Muscle layer of duodenum (tissue), 2 donors: ENCODE data around the gene CFAP46.
"Not testable (repeated sequence)": the region's sequence is repeated elsewhere in the genome, so short reads cannot be mapped to it uniquely, and the experiment has no call there.

Experiments used
- H3K27ac ChIP-seq: one replicate; pipeline ENCODE4 v1.7.0; 2013; ENCODE audit warnings: mild to moderate bottlenecking, low read length
- H3K27me3 ChIP-seq: one replicate; pipeline ENCODE4 v1.7.0; 2013; ENCODE audit warnings: low read depth, mild to moderate bottlenecking, control low read depth, low read length
- H3K36me3 ChIP-seq, 2 donors: one replicate each; pipeline ENCODE4 v1.7.0; 2013; ENCODE audit warnings: low read length in 2 of 2, control low read depth in 1 of 2, mild to moderate bottlenecking in 1 of 2; ENCODE audit not compliant: insufficient read depth in 2 of 2, control insufficient read depth in 1 of 2
- H3K4me1 ChIP-seq, 2 donors: one replicate each; pipeline ENCODE4 v1.7.0; 2013; ENCODE audit warnings: low read length in 2 of 2, mild to moderate bottlenecking in 2 of 2, control low read depth in 1 of 2, moderate library complexity in 1 of 2; ENCODE audit not compliant: insufficient read depth in 2 of 2, control insufficient read depth in 1 of 2
- H3K4me3 ChIP-seq, 2 donors: one replicate each; pipeline ENCODE4 v1.7.0; 2013; ENCODE audit warnings: low read length in 2 of 2, low read depth in 1 of 2, mild to moderate bottlenecking in 1 of 2
- H3K9me3 ChIP-seq, 2 donors: one replicate each; pipeline ENCODE4 v1.7.0; 2013; ENCODE audit warnings: low read length in 2 of 2, control low read depth in 1 of 2, mild to moderate bottlenecking in 1 of 2; ENCODE audit not compliant: control insufficient read depth in 1 of 2
- donor health status: healthy.

CFAP46 gene

DNA sequence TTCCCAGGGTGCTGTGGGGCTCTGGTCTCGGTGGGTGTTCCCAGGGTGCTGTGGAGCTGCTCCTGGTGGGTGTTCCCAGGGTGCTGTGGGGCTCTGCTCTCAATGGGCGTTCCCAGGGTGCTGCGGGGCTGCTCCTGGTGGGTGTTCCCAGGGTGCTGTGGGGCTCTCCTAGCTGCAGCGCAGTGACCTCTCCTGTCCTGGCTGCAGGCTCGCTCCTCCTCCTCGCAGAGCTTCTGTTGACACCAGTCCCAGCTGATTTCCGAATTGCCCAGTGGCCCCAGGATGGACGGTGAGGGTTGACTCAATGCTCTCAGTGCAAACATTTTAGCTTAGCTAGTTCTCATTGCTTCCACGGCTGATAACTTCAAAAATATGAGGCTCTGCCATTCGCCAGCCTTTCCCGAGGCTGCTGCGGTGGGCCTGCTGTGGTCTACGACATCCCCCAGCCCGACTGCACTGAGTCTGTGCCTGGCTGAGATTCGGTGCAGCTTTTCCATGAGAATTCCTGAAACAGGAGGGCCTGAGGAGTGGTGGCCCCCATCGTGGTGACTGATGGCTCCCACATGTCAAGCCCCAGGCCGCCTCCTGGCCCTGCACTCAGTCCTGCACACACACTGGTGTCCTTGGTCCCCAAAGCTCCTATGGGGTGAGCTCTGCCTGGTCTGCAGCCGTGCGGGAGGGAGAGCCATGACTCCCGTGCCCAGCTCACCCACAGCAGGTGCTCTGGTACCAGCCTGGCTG, 98.1 kb downstream of the CFAP46 start:
- Histone ChIP-seq H3K27me3 (peaks cover 6% of the 10 kb centered on the region), H3K27ac (no peak overlapping the region)

DNA sequence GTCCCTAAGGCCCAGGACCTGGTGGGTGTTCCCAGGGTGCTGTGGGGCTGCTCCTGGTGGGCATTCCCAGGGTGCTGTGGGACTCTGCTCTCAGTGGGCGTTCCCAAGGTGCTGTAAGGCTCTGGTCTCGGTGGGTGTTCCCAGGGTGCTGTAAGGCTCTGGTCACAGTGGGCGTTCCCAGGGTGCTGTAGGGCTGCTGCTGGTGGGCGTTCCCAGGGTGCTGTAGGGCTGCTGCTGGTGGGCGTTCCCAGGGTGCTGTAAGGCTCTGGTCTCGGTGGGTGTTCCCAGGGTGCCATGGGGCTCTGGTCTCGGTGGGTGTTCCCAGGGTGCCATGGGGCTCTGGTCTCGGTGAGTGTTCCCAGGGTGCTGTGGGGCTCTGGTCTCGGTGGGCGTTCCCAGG, 99.1 kb downstream of the CFAP46 start:
- H3K9me3 ChIP-seq: peaks cover 9 to 19% of the 10 kb centered on the region in 2 donors
- not testable (repeated sequence) for H3K27ac ChIP-seq, H3K4me1 ChIP-seq, H3K36me3 ChIP-seq, H3K27me3 ChIP-seq, H3K4me3 ChIP-seq

More for the DNA sequence above, 98.1 kb downstream of the CFAP46 start:
- peaks cover 9 to 19% of the 10 kb centered on the region in 2 donors for H3K9me3 ChIP-seq
- H3K4me3 ChIP-seq: no peak overlapping the region
- H3K36me3 ChIP-seq: no peaks in the 10 kb centered on the region
- H3K4me1 ChIP-seq: peaks cover 0 to 9% of the 10 kb centered on the region in 2 donors

DNA sequence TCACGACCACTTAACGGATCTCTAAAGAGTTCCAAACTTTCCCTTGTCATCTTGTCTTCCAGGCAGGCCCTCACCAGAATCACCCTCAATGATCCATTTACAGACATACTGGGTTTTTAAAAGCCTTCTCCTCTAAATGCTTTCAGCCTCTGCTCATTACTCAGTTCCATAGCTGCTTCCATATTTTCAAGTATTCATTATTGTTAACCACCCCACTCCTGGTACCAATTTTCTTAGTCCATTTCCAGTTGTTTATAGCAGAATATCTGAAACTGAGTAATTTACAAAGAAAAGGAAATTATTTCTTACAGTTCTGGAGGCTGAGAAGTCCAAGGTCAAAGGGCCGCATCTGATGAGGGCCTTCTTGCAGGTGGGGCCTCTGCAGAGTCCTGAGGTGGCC, 100.0 kb downstream of the CFAP46 start:
- no peaks in the 10 kb centered on the region for H3K36me3 ChIP-seq
- H3K4me1 ChIP-seq: peaks cover 0 to 2% of the 10 kb centered on the region in 2 donors
- H3K27ac ChIP-seq: no peak overlapping the region
- no peaks in the 10 kb centered on the region for H3K27me3 ChIP-seq
- peaks cover 9 to 19% of the 10 kb centered on the region in 2 donors for H3K9me3 ChIP-seq
- H3K4me3 ChIP-seq: no peak overlapping the region

DNA sequence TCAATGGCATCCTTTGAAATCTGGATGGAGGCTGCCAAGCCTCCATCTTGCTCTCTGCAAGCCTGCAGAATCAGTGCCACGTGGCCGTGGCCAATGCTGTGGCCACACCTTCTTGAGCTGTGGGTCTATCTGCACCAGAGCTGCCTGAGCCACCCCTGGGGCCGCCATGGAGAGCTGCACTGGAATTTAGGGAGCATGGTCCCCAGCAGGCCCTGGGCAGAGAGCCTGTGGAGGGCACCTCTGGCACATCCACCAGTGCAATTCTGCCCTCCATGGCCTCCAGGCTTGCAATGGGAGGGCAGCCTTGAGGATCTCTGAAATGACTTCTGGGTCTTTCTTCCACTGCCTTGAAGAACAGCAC, 100.8 kb downstream of the CFAP46 start:
- Histone ChIP-seq H3K27ac (no peak overlapping the region), H3K36me3 (no peaks in the 10 kb centered on the region), H3K4me3 (no peak overlapping the region), H3K9me3 (peaks cover 9 to 19% of the 10 kb centered on the region in 2 donors), H3K4me1 (peaks cover 0 to 3% of the 10 kb centered on the region in 2 donors), H3K27me3 (no peaks in the 10 kb centered on the region)

GRCh38 chr10:132840698-132841614, 101.4 kb downstream of the CFAP46 start:
- H3K4me3 ChIP-seq: no peak overlapping the region
- peaks cover 9 to 19% of the 10 kb centered on the region in 2 donors for H3K9me3 ChIP-seq
- no peaks in the 10 kb centered on the region for H3K36me3 ChIP-seq
- peaks cover 0 to 7% of the 10 kb centered on the region in 2 donors for H3K4me1 ChIP-seq
- no peaks in the 10 kb centered on the region for H3K27me3 ChIP-seq
- no peak overlapping the region for H3K27ac ChIP-seq

DNA sequence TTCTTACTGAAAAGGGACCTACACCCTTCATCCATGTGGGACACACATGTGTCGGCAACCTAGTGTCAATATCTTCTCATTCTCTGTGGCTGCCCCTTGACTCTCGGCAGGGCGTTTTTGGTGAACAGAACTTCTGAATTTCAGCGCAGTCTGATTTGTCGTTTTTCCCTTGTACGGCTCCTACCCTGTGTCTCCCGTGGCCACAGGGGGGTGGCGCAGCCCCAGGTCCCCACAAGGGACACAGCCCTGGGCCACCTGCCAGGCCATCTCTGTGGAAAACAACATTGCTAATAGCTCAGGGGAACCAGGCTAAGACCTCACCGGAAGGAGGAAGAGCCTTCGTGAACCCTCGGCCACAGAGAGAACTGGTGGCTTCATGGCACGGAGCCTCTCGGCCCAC, 103.3 kb downstream of the CFAP46 start:
- Histone ChIP-seq H3K4me3 (no peak overlapping the region), H3K27me3 (peaks cover 3% of the 10 kb centered on the region), H3K9me3 (peaks cover 9 to 19% of the 10 kb centered on the region in 2 donors), H3K36me3 (no peaks in the 10 kb centered on the region), H3K27ac (no peak overlapping the region), H3K4me1 (peaks cover 0 to 7% of the 10 kb centered on the region in 2 donors)

DNA sequence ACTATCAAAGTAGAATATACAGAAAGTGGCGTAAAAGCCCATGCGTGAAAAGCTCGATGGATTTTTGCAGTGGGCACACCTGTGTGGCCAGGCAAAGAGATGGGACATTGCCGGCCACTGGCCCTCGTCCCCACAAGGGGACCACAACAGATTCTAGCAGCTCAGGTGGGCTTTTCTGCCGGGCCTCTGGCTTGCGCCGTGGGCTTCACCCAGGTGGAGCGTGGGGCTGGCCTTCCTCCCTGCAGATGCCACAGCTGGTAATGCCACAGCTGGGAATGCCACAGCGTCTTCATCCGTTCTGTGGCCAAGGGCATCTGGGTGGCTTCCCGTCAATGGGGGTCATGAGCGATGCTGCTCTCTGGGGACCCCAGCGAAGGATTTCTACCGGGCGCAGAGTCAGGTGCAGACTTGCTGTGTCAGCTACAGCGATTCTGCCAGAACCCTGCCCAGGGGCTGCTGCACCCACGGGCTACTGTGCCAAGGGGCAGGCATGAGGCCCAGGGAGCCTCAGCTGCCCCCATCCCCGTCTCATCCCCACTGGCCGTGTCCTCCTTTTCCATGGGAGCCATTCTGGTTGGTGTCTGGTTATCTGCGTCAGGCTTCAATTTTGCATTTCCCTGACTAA, 103.9 kb downstream of the CFAP46 start:
- H3K27me3 ChIP-seq: peaks cover 3% of the 10 kb centered on the region
- H3K27ac ChIP-seq: no peak overlapping the region
- H3K9me3 ChIP-seq: peaks cover 9 to 19% of the 10 kb centered on the region in 2 donors
- H3K36me3 ChIP-seq: no peaks in the 10 kb centered on the region
- H3K4me1 ChIP-seq: peaks cover 0 to 7% of the 10 kb centered on the region in 2 donors
- no peak overlapping the region for H3K4me3 ChIP-seq

DNA sequence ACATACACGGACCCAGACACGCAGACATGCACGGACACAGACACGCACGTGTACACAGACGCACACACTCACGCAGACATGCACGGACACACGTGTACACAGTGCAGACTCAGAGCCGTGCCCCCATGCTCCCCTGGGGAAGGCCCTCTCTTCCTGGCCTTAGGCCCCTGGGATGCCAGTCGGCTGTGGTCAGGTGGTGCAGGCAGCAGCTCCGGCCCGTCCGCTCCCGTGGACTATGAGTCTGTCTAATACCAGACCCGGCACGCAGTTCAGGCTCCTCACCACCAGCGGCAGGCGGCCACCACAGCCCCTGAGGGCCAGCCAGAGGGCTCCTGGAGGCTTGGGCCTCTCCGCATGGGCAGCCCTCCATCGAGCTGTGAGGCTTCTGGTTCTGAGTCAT, 104.5 kb downstream of the CFAP46 start:
- Histone ChIP-seq H3K4me3 (no peak overlapping the region), H3K9me3 (peaks cover 9 to 15% of the 10 kb centered on the region in 2 donors), H3K27me3 (peaks cover 3% of the 10 kb centered on the region), H3K27ac (no peak overlapping the region), H3K36me3 (no peaks in the 10 kb centered on the region), H3K4me1 (peaks cover 0 to 7% of the 10 kb centered on the region in 2 donors)

DNA sequence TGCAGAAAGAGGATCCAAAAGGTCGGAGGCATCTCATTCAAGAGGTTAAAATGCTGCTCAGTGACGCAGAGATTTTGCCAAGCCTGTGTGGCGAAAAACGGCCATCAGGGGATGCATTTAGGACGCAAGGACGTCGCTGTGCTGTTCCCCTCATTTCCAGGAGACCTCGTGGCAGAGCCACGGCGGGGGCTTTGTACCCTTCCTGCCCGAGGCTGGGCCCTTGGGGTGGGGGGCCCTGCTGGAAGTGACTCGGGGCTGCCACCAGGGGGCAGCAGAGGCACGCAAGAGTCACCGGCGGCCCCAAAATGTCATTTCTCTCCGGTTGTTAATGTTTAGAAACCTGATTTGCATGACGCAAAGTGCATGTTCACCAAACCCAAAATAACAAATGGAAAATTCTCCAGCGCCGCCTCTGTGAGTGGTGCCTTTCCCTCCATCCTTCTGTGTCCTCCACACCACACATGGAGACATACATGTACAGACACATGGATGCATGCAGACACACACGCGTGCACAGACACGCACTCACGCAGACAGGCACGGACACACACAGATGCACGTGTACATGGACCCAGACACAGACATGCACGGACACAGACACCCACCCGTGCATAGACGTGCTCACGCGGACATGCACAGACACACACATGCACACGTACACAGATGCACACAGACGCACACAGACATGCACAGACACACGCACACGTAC, 105.4 kb downstream of the CFAP46 start:
- Histone ChIP-seq H3K36me3 (no peaks in the 10 kb centered on the region), H3K27me3 (peaks cover 3% of the 10 kb centered on the region), H3K27ac (no peak overlapping the region), H3K4me3 (no peak overlapping the region), H3K9me3 (peaks cover 3 to 6% of the 10 kb centered on the region in 2 donors), H3K4me1 (peaks cover 0 to 7% of the 10 kb centered on the region in 2 donors)

DNA sequence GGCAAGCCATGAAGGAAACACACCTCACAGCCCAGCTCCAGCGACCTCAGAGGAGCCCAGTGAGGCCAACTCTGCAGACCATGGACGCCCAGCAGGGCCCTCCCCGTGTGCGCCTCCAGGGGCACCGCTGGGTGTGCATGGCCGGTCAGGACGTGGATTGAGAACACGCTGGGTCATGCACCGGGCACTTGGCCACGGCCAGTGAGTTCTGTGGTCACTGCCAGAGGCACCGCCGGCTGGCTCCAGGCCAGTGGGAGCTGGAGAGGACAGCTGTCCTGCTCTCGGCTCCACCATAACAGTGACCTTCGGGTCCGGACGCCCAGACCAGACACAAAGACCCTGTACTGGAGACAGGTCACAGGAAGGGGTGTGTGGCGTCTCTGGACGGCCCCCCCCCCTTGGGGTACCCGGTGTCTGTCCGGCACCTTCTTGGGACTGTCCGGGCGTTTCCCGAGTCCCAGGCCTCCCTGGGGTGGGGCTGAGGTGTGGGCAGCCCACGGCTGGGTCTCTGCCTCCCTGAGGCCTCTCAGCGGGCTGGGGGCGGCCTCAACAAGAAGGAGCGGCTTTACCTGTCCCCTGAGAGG, 106.0 kb downstream of the CFAP46 start:
- H3K4me1 ChIP-seq: peaks cover 0 to 7% of the 10 kb centered on the region in 2 donors
- H3K36me3 ChIP-seq: no peaks in the 10 kb centered on the region
- peaks cover 3% of the 10 kb centered on the region for H3K27me3 ChIP-seq
- H3K27ac ChIP-seq: no peak overlapping the region
- H3K9me3 ChIP-seq: no peaks in the 10 kb centered on the region
- no peak overlapping the region for H3K4me3 ChIP-seq
